OCI-LY3 (cell line): Measurements from ENCODE around the gene QRICH1.

Source experiments
- H2AFZ ChIP-seq: fragments of 200-600, 300-600 bp; shearing (Covaris generic); 2 replicates; pipeline ENCODE4 v1.6.0; 2014; ENCODE audit warnings: antibody characterized with exemption, low read depth, low read length
- H3K27ac ChIP-seq: fragments of 200-600, 300-600 bp; sonication (generic); 2 replicates; pipeline ENCODE4 v1.5.1; 2014; ENCODE audit warnings: mild to moderate bottlenecking, low read length, moderate library complexity, mixed read lengths
- H3K27me3 ChIP-seq: fragments of 200-600, 300-600 bp; sonication (generic); 2 replicates; pipeline ENCODE4 v1.6.1; 2014; ENCODE audit warnings: low read depth, low read length, mixed read lengths
- H3K36me3 ChIP-seq: fragments of 200-600, 300-600 bp; sonication (generic); replicated peaks from 2 replicates; pipeline ENCODE3; 2014; ENCODE audit warnings: low read depth, low read length, mixed read lengths
- H3K4me1 ChIP-seq: fragments of 300-600, 200-600 bp; sonication (generic); 2 replicates; pipeline ENCODE4 v1.6.1; 2014; ENCODE audit warnings: low read length, mixed read lengths
- H3K4me2 ChIP-seq: fragments of 200-600, 300-600 bp; sonication (generic); 2 replicates; pipeline ENCODE4 v1.6.1; 2014; ENCODE audit warnings: low read length, mixed read lengths
- H3K4me3 ChIP-seq: fragments of 300-600, 200-600 bp; sonication (generic); 2 replicates; pipeline ENCODE4 v1.5.1; 2014; ENCODE audit warnings: antibody characterized with exemption, mild to moderate bottlenecking, low read length, moderate library complexity
- H3K79me2 ChIP-seq: fragments of 300-600, 200-600 bp; shearing (Covaris generic); 2 replicates; pipeline ENCODE4 v1.6.1; 2014; ENCODE audit warnings: mild to moderate bottlenecking, low read length, mixed read lengths
- H3K9ac ChIP-seq: fragments of 300-600, 200-600 bp; shearing (Covaris generic); 2 replicates; pipeline ENCODE4 v1.6.0; 2014; ENCODE audit warnings: mild to moderate bottlenecking, low read length, moderate library complexity
- H3K9me3 ChIP-seq: fragments of 200-600, 300-600 bp; shearing (Covaris generic); 2 replicates; pipeline ENCODE4 v1.6.1; 2014; ENCODE audit warnings: low read length, mixed read lengths; ENCODE audit not compliant: insufficient read depth
- H4K20me1 ChIP-seq: fragments of 200-600, 300-600 bp; sonication (generic); 2 replicates; pipeline ENCODE4 v1.6.1; 2016; ENCODE audit warnings: low read length, mixed read lengths; ENCODE audit not compliant: insufficient read depth
- EZH2phosphoT487 ChIP-seq: fragments of 200-600 bp; shearing (Covaris generic); IDR thresholded peaks from 2 replicates; pipeline ENCODE4 v1.6.1; 2018; ENCODE audit warnings: antibody characterized with exemption, mixed run types, low read depth
- TF ChIP-seq, protein P1 (sequence below): fragments of 200-600, 300-600 bp; sonication (generic); IDR thresholded peaks from 2 replicates; pipeline ENCODE4 v1.5.1; 2014; ENCODE audit warnings: antibody characterized with exemption, low read length, low read depth

Gene QRICH1

DNA sequence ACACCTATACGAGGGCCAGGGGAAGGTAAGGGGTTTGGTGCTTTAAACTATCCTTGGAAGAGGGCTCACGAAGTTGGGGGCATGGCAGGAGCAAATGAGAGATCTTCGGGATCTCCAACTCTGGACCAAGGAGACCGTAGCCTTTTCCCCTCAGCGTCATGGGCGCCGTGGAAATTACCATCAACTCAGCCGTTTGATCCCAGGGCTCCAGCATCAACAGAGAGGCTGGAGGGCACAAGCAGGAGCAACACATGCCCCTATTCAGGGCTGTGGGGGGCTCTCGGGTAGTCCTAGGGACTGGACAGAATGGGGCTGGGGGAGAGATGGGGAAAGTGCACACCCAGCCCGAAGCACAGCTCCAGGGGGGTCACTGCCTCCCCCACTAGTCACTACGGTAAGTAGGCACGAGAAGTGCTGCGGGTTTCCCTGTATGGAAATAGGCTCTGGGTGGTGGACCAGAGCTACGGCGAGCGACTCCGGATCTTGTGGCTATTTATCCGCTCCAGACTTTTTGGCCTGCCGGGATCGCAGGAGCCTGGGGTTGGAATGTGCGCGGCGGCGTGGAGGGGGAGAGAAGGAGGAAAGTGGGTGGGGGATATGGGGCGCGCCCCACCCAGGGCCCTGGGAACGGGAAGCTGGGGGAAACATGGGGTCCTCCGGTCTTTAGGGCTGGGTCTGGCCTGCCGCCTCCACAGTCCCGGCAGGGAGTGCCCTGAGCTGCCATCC, 39.5 kb upstream of the QRICH1 start:
- H3K9ac ChIP-seq, result no peak overlapping the region
- no peak overlapping the region for H3K4me3 ChIP-seq
- no peaks in the 10 kb centered on the region for H3K4me1 ChIP-seq
- no peaks in the 10 kb centered on the region for H4K20me1 ChIP-seq
- TF ChIP-seq, protein P1, sequence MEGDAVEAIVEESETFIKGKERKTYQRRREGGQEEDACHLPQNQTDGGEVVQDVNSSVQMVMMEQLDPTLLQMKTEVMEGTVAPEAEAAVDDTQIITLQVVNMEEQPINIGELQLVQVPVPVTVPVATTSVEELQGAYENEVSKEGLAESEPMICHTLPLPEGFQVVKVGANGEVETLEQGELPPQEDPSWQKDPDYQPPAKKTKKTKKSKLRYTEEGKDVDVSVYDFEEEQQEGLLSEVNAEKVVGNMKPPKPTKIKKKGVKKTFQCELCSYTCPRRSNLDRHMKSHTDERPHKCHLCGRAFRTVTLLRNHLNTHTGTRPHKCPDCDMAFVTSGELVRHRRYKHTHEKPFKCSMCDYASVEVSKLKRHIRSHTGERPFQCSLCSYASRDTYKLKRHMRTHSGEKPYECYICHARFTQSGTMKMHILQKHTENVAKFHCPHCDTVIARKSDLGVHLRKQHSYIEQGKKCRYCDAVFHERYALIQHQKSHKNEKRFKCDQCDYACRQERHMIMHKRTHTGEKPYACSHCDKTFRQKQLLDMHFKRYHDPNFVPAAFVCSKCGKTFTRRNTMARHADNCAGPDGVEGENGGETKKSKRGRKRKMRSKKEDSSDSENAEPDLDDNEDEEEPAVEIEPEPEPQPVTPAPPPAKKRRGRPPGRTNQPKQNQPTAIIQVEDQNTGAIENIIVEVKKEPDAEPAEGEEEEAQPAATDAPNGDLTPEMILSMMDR, result no peak
- TF ChIP-seq EZH2phosphoT487, result no peak
- no peak overlapping the region for H2AFZ ChIP-seq
- peaks cover 4% of the 10 kb centered on the region; the same call in 1 of the 2 replicates for H3K27me3 ChIP-seq
- H3K79me2 ChIP-seq, result no peaks in the 10 kb centered on the region
- no peak overlapping the region for H3K4me2 ChIP-seq
- no peaks in the 10 kb centered on the region for H3K36me3 ChIP-seq
- H3K27ac ChIP-seq, result no peak overlapping the region
- H3K9me3 ChIP-seq, result no peaks in the 10 kb centered on the region

- no peaks in the 10 kb centered on the region for H3K9me3 ChIP-seq
- H3K4me2 ChIP-seq, result no peak within 1 kb of the TSS
- H2AFZ ChIP-seq, result no peak within 1 kb of the TSS
- no peak within 1 kb of the TSS for H3K9ac ChIP-seq
- no peaks in the 10 kb centered on the region for H4K20me1 ChIP-seq
- TF ChIP-seq, protein P1, result no peak
- no peak for TF ChIP-seq EZH2phosphoT487
- H3K79me2 ChIP-seq, result no peaks in the 10 kb centered on the region
- no peaks in the 10 kb centered on the region for H3K4me1 ChIP-seq
- no peak within 1 kb of the TSS for H3K27ac ChIP-seq
- H3K27me3 ChIP-seq, result peaks cover 1% of the 10 kb centered on the region; the same call in 1 of the 2 replicates
- H3K36me3 ChIP-seq, result no peaks in the 10 kb centered on the region
- no peak within 1 kb of the TSS for H3K4me3 ChIP-seq
These were observed 38.8 kb upstream of the QRICH1 start, which contains the start of gene LAMB2 for GRCh38 chr3:49132437-49133225. LAMB2 (minus strand) TSS chr3:49133050; CDS start chr3:49132867, 183 bp downstream.

GRCh38 chr3:49132073-49132436, 38.2 kb upstream of the QRICH1 start:
- Histone ChIP-seq H3K27ac (no peak overlapping the region), H3K79me2 (no peaks in the 10 kb centered on the region), H3K4me3 (no peak overlapping the region), H3K4me2 (no peak overlapping the region), H3K4me1 (no peaks in the 10 kb centered on the region), H3K27me3 (no peaks in the 10 kb centered on the region), H4K20me1 (no peaks in the 10 kb centered on the region), H3K36me3 (no peaks in the 10 kb centered on the region), H2AFZ (no peak overlapping the region), H3K9ac (no peak overlapping the region), H3K9me3 (no peaks in the 10 kb centered on the region)
- no peak for TF ChIP-seq EZH2phosphoT487
- TF ChIP-seq, protein P1, result no peak

- H3K9ac ChIP-seq, result no peak overlapping the region
These were observed 37.7 kb upstream of the QRICH1 start for GRCh38 chr3:49131576-49131975.

More at GRCh38 chr3:49131576-49131975, 37.7 kb upstream of the QRICH1 start:
- H3K4me2 ChIP-seq, result no peak overlapping the region
- no peak overlapping the region for H3K27ac ChIP-seq
- no peak overlapping the region for H3K4me3 ChIP-seq
- TF ChIP-seq, protein P1, result no peak
- TF ChIP-seq EZH2phosphoT487, result no peak
- no peaks in the 10 kb centered on the region for H3K9me3 ChIP-seq
- no peaks in the 10 kb centered on the region for H4K20me1 ChIP-seq
- no peak overlapping the region for H2AFZ ChIP-seq
- no peaks in the 10 kb centered on the region for H3K4me1 ChIP-seq
- H3K36me3 ChIP-seq, result no peaks in the 10 kb centered on the region
- no peaks in the 10 kb centered on the region for H3K79me2 ChIP-seq
- no peaks in the 10 kb centered on the region for H3K27me3 ChIP-seq
